ENCODE measurements around the gene PRDX3.
A peak's percentile ranks its signal among the peaks of the same experiment; 100 is the strongest.

Gene PRDX3

GRCh38 chr10:119178372-119179119, at the start of gene PRDX3:
Gene PRDX3 (minus strand): TSS chr10:119178812. CDS start chr10:119178790, 22 bp downstream.
- peak; percentile 75 for DNase-seq

GRCh38 chr10:119227825-119228224, 49.2 kb upstream of the PRDX3 start:
- DNase-seq, result no peak

- no peak for DNase-seq
Measured at GRCh38 chr10:119225083-119225658, 46.6 kb upstream of the PRDX3 start.

- DNase-seq, result no peak
Measured at GRCh38 chr10:119222966-119223386, 44.4 kb upstream of the PRDX3 start.

- DNase-seq, result no peak
Measured at GRCh38 chr10:119222537-119222936, 43.9 kb upstream of the PRDX3 start.

- no peak for DNase-seq
Measured at GRCh38 chr10:119221666-119222065, 43.1 kb upstream of the PRDX3 start.

GRCh38 chr10:119221201-119221600, 42.6 kb upstream of the PRDX3 start:
- DNase-seq, result no peak

GRCh38 chr10:119219871-119220270, 41.3 kb upstream of the PRDX3 start:
- DNase-seq, result no peak

GRCh38 chr10:119217991-119218490, 39.4 kb upstream of the PRDX3 start:
- DNase-seq, result no peak

GRCh38 chr10:119217401-119217800, 38.8 kb upstream of the PRDX3 start:
- DNase-seq, result no peak

GRCh38 chr10:119216127-119216526, 37.5 kb upstream of the PRDX3 start:
- no peak for DNase-seq

GRCh38 chr10:119215371-119215770, 36.8 kb upstream of the PRDX3 start:
- DNase-seq, result no peak

- no peak for DNase-seq
Measured at GRCh38 chr10:119211625-119212441, 33.2 kb upstream of the PRDX3 start.

GRCh38 chr10:119211176-119211575, 32.6 kb upstream of the PRDX3 start:
- no peak for DNase-seq

- no peak for DNase-seq
Measured at GRCh38 chr10:119210633-119211032, 32.0 kb upstream of the PRDX3 start.

GRCh38 chr10:119209736-119210355, 31.2 kb upstream of the PRDX3 start:
- no peak for DNase-seq

- peak; percentile 31 for DNase-seq
Measured at GRCh38 chr10:119209035-119209735, 30.6 kb upstream of the PRDX3 start.

GRCh38 chr10:119208553-119208940, 29.9 kb upstream of the PRDX3 start:
- no peak for DNase-seq

GRCh38 chr10:119207713-119208552, 29.3 kb upstream of the PRDX3 start:
- peak; percentile 56 for DNase-seq

GRCh38 chr10:119207366-119207666, 28.7 kb upstream of the PRDX3 start, which contains the start of gene GRK5:
Gene GRK5 (plus strand): TSS chr10:119207571. CDS start chr10:119207918, 347 bp downstream.
- peak; percentile 82 for DNase-seq

GRCh38 chr10:119206603-119207365, 28.2 kb upstream of the PRDX3 start:
- peak; percentile 64 for DNase-seq

Measured in kidney glomerular epithelial cell (primary cell).